Measurements from ENCODE around the gene SUGP2.

SUGP2 gene

GRCh38 chr19:19033426-19034203 lies at the start of gene SUGP2, which contains the start of gene ARMC6:
Gene SUGP2, minus strand, starts transcription at chr19:19033517. Its CDS starts 2,446 bp downstream, at chr19:19031071.
Gene ARMC6, plus strand, starts transcription at chr19:19033603. Its CDS starts 607 bp downstream, at chr19:19034210.
- peak; percentile 76 to 83 (median 76) for DNase-seq (ENCODE audit: low read depth in 3 of 3)

GRCh38 chr19:19081642-19082151 lies 48.4 kb upstream of the SUGP2 start:
- DNase-seq (ENCODE audit: low read depth in 3 of 3): no peak

DNA sequence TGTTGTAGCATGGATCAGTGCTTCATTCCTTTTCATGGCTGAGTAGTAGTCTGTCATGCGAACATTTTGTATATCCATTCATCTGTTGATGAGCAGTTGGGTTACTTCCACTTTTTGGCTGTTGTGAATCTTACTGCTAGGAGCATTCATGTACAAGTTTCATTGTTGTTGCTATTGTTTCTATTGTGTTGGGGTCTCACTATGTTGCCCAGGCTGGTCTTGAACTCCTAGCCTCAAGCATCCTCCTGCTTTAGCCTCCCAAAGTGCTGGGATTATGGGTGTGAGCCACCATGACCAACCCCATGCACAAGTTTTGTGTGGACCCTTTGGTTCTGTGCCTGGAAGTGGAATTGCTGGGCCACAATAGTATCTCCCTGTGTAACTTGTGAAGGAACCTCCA lies 46.3 kb upstream of the SUGP2 start:
- DNase-seq (ENCODE audit: low read depth in 3 of 3): no peak

DNA sequence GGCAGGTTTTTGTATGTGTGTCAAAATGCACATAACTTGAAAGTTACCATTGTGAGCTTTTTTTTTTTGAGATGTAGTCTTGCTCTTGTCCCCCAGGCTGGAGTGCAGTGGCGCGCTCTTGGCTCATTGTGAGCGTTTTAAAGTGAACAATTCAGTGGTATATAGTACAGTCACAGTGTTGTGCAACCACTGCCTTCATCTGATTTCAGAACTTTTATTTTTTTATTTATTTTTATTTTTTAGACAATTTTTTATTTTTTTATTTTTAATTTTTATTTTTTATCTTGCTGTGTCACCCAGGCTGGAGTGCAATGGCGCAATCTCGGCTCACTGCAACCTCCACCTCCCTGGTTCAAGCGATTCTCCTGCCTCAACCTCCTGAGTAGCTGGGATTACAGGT lies 45.5 kb upstream of the SUGP2 start:
- no peak for DNase-seq (ENCODE audit: low read depth in 3 of 3)

DNA sequence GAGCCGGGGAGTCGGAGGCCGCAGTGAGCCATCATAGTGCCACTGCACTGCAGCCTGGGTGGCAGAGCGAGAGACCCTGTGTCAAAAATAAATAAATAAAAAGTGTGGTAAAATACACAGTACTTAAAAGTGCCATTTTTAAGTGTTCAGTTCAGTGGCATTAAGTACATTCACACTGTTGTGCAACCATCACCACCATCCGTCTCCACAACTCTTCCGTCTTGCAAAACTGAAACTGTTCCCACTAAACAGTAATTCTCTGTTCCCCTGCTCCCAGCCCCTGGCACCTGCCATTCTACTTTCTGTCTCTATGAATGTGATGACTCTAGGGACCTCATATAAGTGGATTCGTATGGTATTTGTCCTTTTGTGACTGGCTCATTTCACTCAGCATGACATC lies 43.8 kb upstream of the SUGP2 start:
- no peak for DNase-seq (ENCODE audit: low read depth in 3 of 3)

DNA sequence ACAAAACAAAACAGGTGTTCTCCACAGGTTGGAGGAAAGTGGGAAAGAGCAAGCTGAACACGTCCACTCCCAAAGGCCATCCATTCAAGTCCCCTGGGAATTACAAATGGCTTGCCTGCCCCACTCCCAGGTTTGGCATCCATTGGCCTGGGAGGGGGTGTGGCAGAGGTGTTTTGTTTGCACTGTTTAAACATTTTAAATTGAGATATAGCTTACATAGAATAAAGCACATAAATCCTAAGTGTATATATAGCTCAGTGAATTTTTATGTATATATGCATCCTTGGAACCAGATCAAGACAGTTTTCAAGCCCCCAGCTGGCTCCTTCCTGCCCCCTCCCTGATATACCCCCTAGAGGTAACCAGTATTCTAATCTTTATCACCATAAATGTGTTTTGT lies 43.2 kb upstream of the SUGP2 start:
- DNase-seq (ENCODE audit: low read depth in 3 of 3): no peak

GRCh38 chr19:19075126-19075525 lies 41.8 kb upstream of the SUGP2 start:
- DNase-seq (ENCODE audit: low read depth in 3 of 3): no peak

GRCh38 chr19:19074196-19074882 lies 41.0 kb upstream of the SUGP2 start:
- no peak for DNase-seq (ENCODE audit: low read depth in 3 of 3)

DNA sequence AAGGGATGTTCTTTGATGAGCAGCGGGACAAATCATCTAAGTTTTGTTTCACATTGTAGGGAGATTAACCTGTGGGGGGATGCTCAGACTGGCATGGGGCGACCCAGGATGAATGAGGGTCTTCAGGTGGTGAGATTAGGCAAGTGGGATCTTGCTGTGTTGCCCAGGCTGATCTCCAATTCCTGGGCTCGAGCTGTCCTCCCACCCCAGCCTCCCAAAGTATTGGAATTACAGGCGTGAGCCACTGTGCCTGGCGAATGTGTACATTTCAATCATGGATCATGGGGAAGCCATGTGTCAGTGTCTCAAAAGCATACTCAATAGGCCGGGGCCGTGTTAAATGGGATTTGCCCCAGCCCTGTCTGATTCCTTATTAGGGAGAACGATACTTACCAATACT lies 38.6 kb upstream of the SUGP2 start:
- DNase-seq (ENCODE audit: low read depth in 3 of 3): no peak

GRCh38 chr19:19068659-19069654 lies 35.6 kb upstream of the SUGP2 start:
- no peak for DNase-seq (ENCODE audit: low read depth in 3 of 3)

DNA sequence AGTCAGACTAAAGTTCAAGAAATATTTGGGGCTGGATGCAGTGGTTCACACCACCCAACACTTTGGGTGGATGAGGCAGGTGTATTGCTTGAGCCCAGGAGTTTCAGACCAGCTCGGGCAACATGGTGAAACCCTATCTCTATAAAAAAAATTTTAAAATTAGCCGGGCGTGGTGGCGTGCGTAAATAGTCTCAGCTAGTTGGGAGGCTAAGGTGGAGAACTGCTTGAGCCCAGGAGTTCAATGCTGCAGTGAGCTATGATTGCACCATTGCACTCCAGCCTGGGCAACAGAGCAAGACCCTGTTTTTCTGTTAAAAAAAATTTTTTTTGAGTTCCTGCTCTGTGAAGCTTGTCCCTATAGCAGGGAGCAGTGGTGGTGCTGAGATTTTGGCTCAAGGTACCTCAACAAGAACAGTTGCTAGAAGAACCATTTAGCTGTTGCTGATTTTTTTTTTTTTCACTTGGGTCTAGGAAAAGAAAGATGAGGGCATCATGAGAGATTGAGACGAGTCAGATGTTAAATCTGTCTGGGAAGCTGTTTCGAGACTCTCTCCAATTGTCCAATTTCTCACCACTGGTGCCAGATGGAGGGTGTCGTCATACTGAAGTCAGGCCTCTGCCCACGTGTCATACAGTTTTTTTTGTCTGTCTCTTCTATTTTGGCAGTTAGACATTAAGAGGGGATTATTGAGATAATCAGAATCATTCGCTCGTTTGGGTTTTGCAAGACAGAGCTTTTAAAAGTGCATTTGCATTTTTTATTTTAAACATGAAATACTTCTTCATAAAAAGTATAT lies 34.2 kb upstream of the SUGP2 start:
- no peak for DNase-seq (ENCODE audit: low read depth in 3 of 3)

DNA sequence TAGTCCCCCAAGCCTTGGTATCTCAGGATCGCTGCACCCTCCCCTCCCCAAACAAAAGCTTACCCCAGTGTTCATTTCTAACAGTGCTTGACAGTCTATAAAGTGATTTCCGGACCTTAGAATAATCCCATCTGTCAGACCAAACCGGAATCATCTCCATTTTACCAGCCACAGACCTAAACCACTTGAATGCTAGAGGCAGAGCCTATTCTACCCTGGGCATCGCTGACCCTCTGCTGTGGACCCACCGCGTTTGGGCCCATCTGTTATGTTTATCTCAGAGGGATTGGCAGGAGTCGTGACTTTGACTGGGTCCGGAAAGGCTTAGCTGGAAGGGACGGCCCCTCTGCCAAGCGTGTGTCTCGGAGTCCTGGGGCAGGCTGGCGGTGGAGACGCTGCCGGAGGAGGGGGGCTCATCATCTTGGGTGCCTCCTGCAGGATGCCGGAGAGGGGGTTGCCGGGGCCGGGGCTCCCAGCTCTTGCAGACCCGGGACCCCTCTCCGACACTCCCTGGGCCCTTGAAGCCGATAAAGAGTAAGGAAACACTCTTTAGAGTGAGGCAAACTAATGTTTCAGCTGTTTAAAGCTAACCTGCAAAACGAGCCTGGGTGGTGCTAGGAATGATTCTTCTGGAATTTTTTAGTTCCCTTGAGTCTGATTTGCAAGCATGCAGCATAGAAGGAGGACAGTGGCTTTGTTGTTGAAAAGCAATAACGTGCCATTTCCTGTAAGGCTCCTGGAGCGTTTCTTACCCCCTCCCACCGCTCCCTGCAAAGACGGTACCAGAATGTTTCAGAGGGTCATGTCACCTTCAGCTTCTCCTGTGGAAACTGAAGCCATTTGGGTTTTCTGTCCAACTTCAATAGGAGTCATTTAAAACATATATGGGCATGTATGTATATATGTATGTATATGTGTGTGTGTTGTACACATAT lies 31.8 kb upstream of the SUGP2 start:
- no peak for DNase-seq (ENCODE audit: low read depth in 3 of 3)

DNA sequence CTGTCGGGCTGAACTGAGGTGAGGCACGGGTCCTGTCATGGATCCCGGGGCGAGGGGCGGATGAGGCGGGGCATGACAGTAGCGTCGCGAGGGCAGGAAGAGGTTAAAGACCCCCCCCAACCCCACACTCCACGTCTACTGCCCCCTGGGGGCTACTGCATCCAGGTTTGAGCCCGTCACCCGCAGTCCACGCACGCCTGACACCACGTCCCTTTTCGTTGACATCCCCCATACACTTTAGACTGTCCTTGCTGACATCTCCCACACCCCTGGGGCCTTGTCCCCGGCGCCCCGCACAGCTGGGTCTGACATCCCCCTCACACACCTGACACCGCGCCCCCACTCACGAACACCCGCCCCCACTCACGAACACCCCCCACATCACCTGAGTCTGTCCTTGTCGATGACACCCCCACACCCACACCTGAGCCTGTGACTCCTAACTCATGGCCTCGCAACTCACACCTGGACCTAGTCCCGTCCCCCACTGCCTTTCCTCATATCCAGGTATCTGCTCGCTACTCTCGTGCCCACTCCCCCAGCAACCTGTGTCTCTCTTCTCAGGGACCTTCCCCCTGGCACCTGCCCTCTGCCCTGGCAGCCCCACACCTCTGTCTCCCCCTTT lies 30.9 kb upstream of the SUGP2 start:
- DNase-seq (ENCODE audit: low read depth in 3 of 3): no peak

DNA sequence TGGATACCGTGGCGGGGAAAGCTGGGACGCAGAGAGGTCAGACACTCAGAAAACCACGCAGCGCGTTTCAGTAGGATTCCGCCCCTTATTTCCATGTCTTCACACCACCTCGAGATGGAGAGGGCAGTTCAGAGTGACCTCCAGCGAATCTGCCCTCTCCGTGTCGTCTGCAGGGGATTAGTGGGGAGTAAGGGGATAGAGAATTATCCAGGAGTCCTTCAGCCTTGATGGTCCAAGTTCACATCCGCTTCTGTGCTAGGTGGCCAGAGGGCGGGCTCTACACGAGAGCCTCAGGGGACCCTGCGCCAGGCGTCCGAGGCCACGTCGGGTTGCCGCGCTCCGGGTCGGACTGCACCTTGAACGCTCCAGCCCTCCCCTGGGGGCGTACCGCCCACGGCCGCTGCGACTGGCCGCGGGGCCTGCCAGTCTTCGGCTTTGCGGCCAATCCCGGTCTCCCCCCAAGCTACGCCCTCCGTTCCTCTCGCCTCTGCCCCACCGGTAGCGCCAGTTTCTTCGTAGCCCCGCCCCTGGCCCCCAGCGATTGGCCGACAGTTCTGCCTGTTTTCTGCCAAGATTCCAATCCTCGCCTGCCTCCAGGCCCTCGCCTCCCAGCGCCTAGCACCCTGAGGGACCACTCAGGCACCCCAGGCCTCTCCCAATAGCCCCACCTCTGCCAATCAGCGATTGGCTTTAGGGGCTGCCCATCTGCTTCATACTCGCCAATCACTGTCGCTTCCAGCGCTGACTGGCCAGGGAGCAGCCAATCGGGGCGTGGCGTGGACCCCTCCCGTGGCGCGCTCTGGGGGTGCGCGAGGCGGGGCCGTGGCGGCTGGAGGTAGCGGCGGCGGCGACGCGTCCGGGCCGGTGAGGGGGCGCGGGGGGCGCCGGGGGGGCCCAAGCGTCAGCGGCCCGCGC lies 30.1 kb upstream of the SUGP2 start, which contains the start of gene SLC25A42:
Gene SLC25A42, plus strand, starts transcription at position 812 of the 915 bp plus-strand sequence. CDS start 32,131 bp downstream, outside the sequence.
- peak; percentile 96 to 97 (median 97) for DNase-seq (ENCODE audit: low read depth in 3 of 3)

GRCh38 chr19:19062454-19063182 lies 29.3 kb upstream of the SUGP2 start:
- DNase-seq (ENCODE audit: low read depth in 3 of 3): peak in 1 of 3 experiments; percentile 12

- DNase-seq (ENCODE audit: low read depth in 3 of 3): no peak
Observed at GRCh38 chr19:19061506-19061905, 28.2 kb upstream of the SUGP2 start.
